WTC11 (cell line): ENCODE measurements around the gene SEZ6L. TPM values are rescaled to one million over a fixed set of nuclear protein-coding genes. Genes with fewer than 3 reads are reported as not detected.

Experiments
- ATAC-seq: fragments of 200-7000 bp; cut with Tn5 transposase; 2 replicates; pipeline ENCODE4 v1.10.0; 2021; ENCODE audit warnings: mild to moderate bottlenecking, moderate library complexity
- CTCF ChIA-PET: fragments of 300-600 bp; sonication (Branson Sonifier 250); formaldehyde crosslinking; loops from one replicate; lab custom pipeline; 2021; ENCODE audit warnings: antibody characterized with exemption; lab: Charles Lee
- POLR2A ChIA-PET: fragments of 350-600 bp; sonication (Branson Sonifier 250); formaldehyde crosslinking; loops from one replicate; lab custom pipeline; 2021; ENCODE audit warnings: antibody characterized with exemption; lab: Charles Lee
- DNase-seq: peaks from one replicate; pipeline ENCODE4 v3.0.0; 2021; ENCODE audit warnings: low spot score
- H3K27ac Mint-ChIP-seq: 2 replicates; pipeline ENCODE4 v1.8.0; 2021; ENCODE audit warnings: mixed read lengths
- H3K27me3 Mint-ChIP-seq: 2 replicates; pipeline ENCODE4 v1.8.0; 2021; ENCODE audit warnings: low read depth, mild to moderate bottlenecking, moderate library complexity, mixed read lengths
- H3K36me3 Mint-ChIP-seq: 2 replicates; pipeline ENCODE4 v1.8.0; 2021; ENCODE audit warnings: mixed read lengths
- H3K4me1 Mint-ChIP-seq: 2 replicates; pipeline ENCODE4 v1.8.0; 2022; ENCODE audit warnings: mixed read lengths
- H3K4me3 Mint-ChIP-seq: 2 replicates; pipeline ENCODE4 v1.8.0; 2021; ENCODE audit warnings: mild to moderate bottlenecking, moderate library complexity, mixed read lengths
- H3K9me3 Mint-ChIP-seq: 2 replicates; pipeline ENCODE4 v1.8.0; 2021; ENCODE audit warnings: mixed read lengths
- ATF6 ChIP-seq: sonication (generic); formaldehyde crosslinking; IDR thresholded peaks from 2 replicates; pipeline ENCODE4 v1.8.1; 2023; ENCODE audit warnings: mild to moderate bottlenecking, missing genetic modification reagents
- CBFB ChIP-seq: sonication (generic); formaldehyde crosslinking; IDR thresholded peaks from 2 replicates; pipeline ENCODE4 v1.8.1; 2022; ENCODE audit warnings: mild to moderate bottlenecking, low read depth, missing genetic modification reagents
- EMX1 ChIP-seq: fragments of 250-450 bp; sonication (Bioruptor Pico); IDR thresholded peaks from 2 replicates; pipeline ENCODE4 v1.8.0; 2021; ENCODE audit warnings: mild to moderate bottlenecking
- ETV6 ChIP-seq: sonication (generic); formaldehyde crosslinking; IDR thresholded peaks from 2 replicates; pipeline ENCODE4 v1.8.1; 2022; ENCODE audit warnings: mild to moderate bottlenecking, missing genetic modification reagents
- FOXJ3 ChIP-seq: sonication (generic); formaldehyde crosslinking; IDR thresholded peaks from 2 replicates; pipeline ENCODE4 v1.9.0; 2021; ENCODE audit warnings: missing genetic modification reagents, mild to moderate bottlenecking, borderline replicate concordance
- GABPB1 ChIP-seq: sonication (generic); formaldehyde crosslinking; IDR thresholded peaks from 2 replicates; pipeline ENCODE4 v1.8.1; 2023; ENCODE audit warnings: mild to moderate bottlenecking, missing genetic modification reagents
- HMGA2 ChIP-seq: fragments of 250-450 bp; sonication (Bioruptor Pico); IDR thresholded peaks from 2 replicates; pipeline ENCODE4 v1.4.0; 2021; ENCODE audit warnings: mild to moderate bottlenecking, moderate library complexity
- MXD4 ChIP-seq: fragments of 250-450 bp; sonication (Bioruptor Pico); IDR thresholded peaks from 2 replicates; pipeline ENCODE4 v1.8.0; 2021; ENCODE audit warnings: mild to moderate bottlenecking, moderate library complexity, borderline replicate concordance
- NFATC4 ChIP-seq: fragments of 250-450 bp; sonication (Bioruptor Pico); IDR thresholded peaks from 2 replicates; pipeline ENCODE4 v1.9.0; 2021; ENCODE audit warnings: mild to moderate bottlenecking
- NR3C1 ChIP-seq: sonication (generic); formaldehyde crosslinking; conservative IDR thresholded peaks from 2 replicates; pipeline ENCODE4 v1.8.1; 2023; ENCODE audit warnings: low read depth, mild to moderate bottlenecking, missing genetic modification reagents
- PRDM15 ChIP-seq: sonication (generic); formaldehyde crosslinking; IDR thresholded peaks from 2 replicates; pipeline ENCODE4 v1.8.0; 2022; ENCODE audit warnings: missing genetic modification reagents
- PREB ChIP-seq: sonication (generic); formaldehyde crosslinking; IDR thresholded peaks from 2 replicates; pipeline ENCODE4 v1.8.1; 2022; ENCODE audit warnings: mild to moderate bottlenecking, missing genetic modification reagents, moderate library complexity, borderline replicate concordance
- RELA ChIP-seq: sonication (generic); formaldehyde crosslinking; IDR thresholded peaks from 2 replicates; pipeline ENCODE4 v1.8.1; 2022; ENCODE audit warnings: missing genetic modification reagents, mild to moderate bottlenecking, borderline replicate concordance
- TCF7 ChIP-seq: sonication (generic); formaldehyde crosslinking; IDR thresholded peaks from 2 replicates; pipeline ENCODE4 v1.8.0; 2022; ENCODE audit warnings: mild to moderate bottlenecking, low read depth, missing genetic modification reagents, moderate library complexity
- TEAD4 ChIP-seq: sonication (generic); formaldehyde crosslinking; IDR thresholded peaks from 2 replicates; pipeline ENCODE4 v1.8.0; 2022; ENCODE audit warnings: mild to moderate bottlenecking, missing genetic modification reagents
- ZNF138 ChIP-seq: sonication (generic); formaldehyde crosslinking; conservative IDR thresholded peaks from 2 replicates; pipeline ENCODE4 v1.8.1; 2022; ENCODE audit warnings: mild to moderate bottlenecking, moderate library complexity, missing genetic modification reagents
- ZNF219 ChIP-seq: sonication (generic); formaldehyde crosslinking; IDR thresholded peaks from 2 replicates; pipeline ENCODE4 v1.8.0; 2023; ENCODE audit warnings: missing genetic modification reagents, mild to moderate bottlenecking, borderline replicate concordance
- ZNF232 ChIP-seq: sonication (generic); formaldehyde crosslinking; IDR thresholded peaks from 2 replicates; pipeline ENCODE4 v1.8.0; 2022; ENCODE audit warnings: mild to moderate bottlenecking, missing genetic modification reagents
- ZNF396 ChIP-seq: fragments of 250-450 bp; sonication (Bioruptor Pico); IDR thresholded peaks from 2 replicates; pipeline ENCODE4 v1.8.0; 2021; ENCODE audit warnings: mild to moderate bottlenecking, moderate library complexity, borderline replicate concordance
- total RNA-seq: library from RNA; stranded (reverse); gene quantifications from 3 replicates; pipeline ENCODE4 v1.2.3, GENCODE V29; 2021

Gene SEZ6L
- total RNA-seq, 1 experiment from 2014 or later = 0.57 TPM

GRCh38 chr22:26188341-26188740 is 19.1 kb downstream of the SEZ6L start:
- H3K4me1 Mint-ChIP-seq = 0 out of 2 replicates have a peak, but pooled peaks cover 3% of the 10 kb centered on the region
- no peak overlapping the region for H3K4me3 Mint-ChIP-seq
- ChIA-PET CTCF (interaction anchor here (1.1 to 1.5 kb wide), 2 partner anchors 16 to 142 kb away, joined by 4 to 6 read pairs; no protein-coding TSS in a partner anchor), POLR2A (no interaction called here)
- peaks cover 11% of the 10 kb centered on the region; the same call in 1 of the 2 replicates for H3K9me3 Mint-ChIP-seq
- ATAC-seq = no peak
- DNase-seq = no peak
- no peaks in the 10 kb centered on the region for H3K36me3 Mint-ChIP-seq
- no peak for TF ChIP-seq NFATC4 (CRISPR knock-in tag)
- H3K27me3 Mint-ChIP-seq = no peaks in the 10 kb centered on the region; the same call in none of the 2 replicates
- no peak overlapping the region for H3K27ac Mint-ChIP-seq

GRCh38 chr22:26194313-26194712 is 25.1 kb downstream of the SEZ6L start:
- H3K36me3 Mint-ChIP-seq = no peaks in the 10 kb centered on the region
- ATAC-seq = no peak

GRCh38 chr22:26194877-26195276 is 25.6 kb downstream of the SEZ6L start:
- Mint-ChIP-seq H3K27ac (no peak overlapping the region), H3K4me3 (no peak overlapping the region), H3K27me3 (no peaks in the 10 kb centered on the region; the same call in 1 of the 2 replicates), H3K36me3 (no peaks in the 10 kb centered on the region), H3K4me1 (peaks cover 6% of the 10 kb centered on the region; the same call in 1 of the 2 replicates), H3K9me3 (peaks cover 6% of the 10 kb centered on the region; the same call in 1 of the 2 replicates)
- ChIA-PET POLR2A (no interaction called here), CTCF (interaction anchor here (0.6 to 1.6 kb wide), 4 partner anchors 21 to 281 kb away, joined by 4 to 13 read pairs (median 4); no protein-coding TSS in a partner anchor)
- DNase-seq = no peak
- TF ChIP-seq HMGA2 (CRISPR knock-in tag) (no peak), PRDM15 (CRISPR knock-in tag) (no peak), ZNF219 (CRISPR knock-in tag) (no peak), ETV6 (CRISPR knock-in tag) (no peak), NFATC4 (CRISPR knock-in tag) (no peak), NR3C1 (CRISPR knock-in tag) (no peak), EMX1 (CRISPR knock-in tag) (no peak), CBFB (no peak), TCF7 (no peak), ZNF232 (CRISPR knock-in tag) (no peak), ATF6 (CRISPR knock-in tag) (no peak), MXD4 (CRISPR knock-in tag) (no peak)
- no peak for ATAC-seq

More at GRCh38 chr22:26194313-26194712, 25.1 kb downstream of the SEZ6L start:
- H3K27me3 Mint-ChIP-seq = no peaks in the 10 kb centered on the region; the same call in 1 of the 2 replicates
- peaks cover 6% of the 10 kb centered on the region; the same call in 1 of the 2 replicates for H3K4me1 Mint-ChIP-seq
- TF ChIP-seq ETV6 (CRISPR knock-in tag) = no peak
- ChIA-PET POLR2A (no interaction called here), CTCF (interaction anchor here (1.2 to 1.6 kb wide), 3 partner anchors 20 to 136 kb away, joined by 4 to 13 read pairs (median 5); no protein-coding TSS in a partner anchor)
- no peak for DNase-seq
- no peak overlapping the region for H3K27ac Mint-ChIP-seq
- H3K9me3 Mint-ChIP-seq = peaks cover 6% of the 10 kb centered on the region; the same call in 1 of the 2 replicates
- H3K4me3 Mint-ChIP-seq = no peak overlapping the region

- H3K4me3 Mint-ChIP-seq = no peak overlapping the region
- ATAC-seq = no peak
- no peak for DNase-seq
- ChIA-PET POLR2A (no interaction called here), CTCF (interaction anchor here (1.3 to 3.3 kb wide), 2 partner anchors 24 kb away, joined by 4 to 11 read pairs; no protein-coding TSS in a partner anchor)
- no peaks in the 10 kb centered on the region for H3K36me3 Mint-ChIP-seq
- H3K27ac Mint-ChIP-seq = no peak overlapping the region
- peaks cover 5% of the 10 kb centered on the region; the same call in 1 of the 2 replicates for H3K9me3 Mint-ChIP-seq
- TF ChIP-seq RELA (CRISPR knock-in tag) = no peak
- TF ChIP-seq TEAD4 (CRISPR knock-in tag) = no peak
- 0 out of 2 replicates have a peak, but pooled peaks have one; percentile 29 for TF ChIP-seq GABPB1
- TF ChIP-seq ZNF396 (CRISPR knock-in tag) = no peak
- no peak for TF ChIP-seq ZNF138 (CRISPR knock-in tag)
- no peak for TF ChIP-seq PREB (CRISPR knock-in tag)
- TF ChIP-seq FOXJ3 = no peak
- H3K27me3 Mint-ChIP-seq = no peaks in the 10 kb centered on the region
- H3K4me1 Mint-ChIP-seq = peaks cover 6% of the 10 kb centered on the region
Observed at GRCh38 chr22:26196657-26197056, 27.4 kb downstream of the SEZ6L start.
